Stimulated activated CD8-positive, alpha-beta memory T cell treated with anti-CD3 and anti-CD28 coated beads, Interleukin-2, amount 100 ng/mL, for 48 hours (primary cell): ENCODE results near the gene PDE6D.
"Not testable (repeated sequence)": the region's sequence is repeated elsewhere in the genome, so short reads cannot be mapped to it uniquely, and the experiment has no call there.

ENCODE experiments used
- DNase-seq, 2 donors: peaks; one replicate each; pipeline ENCODE4 v3.0.0-alpha.2; 2020; ENCODE audit warnings: low read depth in 2 of 2

The PDE6D gene

GRCh38 chr2:231718799-231719198 lies 62.3 kb downstream of the PDE6D start:
- no peak for DNase-seq

GRCh38 chr2:231717281-231718171 lies 63.6 kb downstream of the PDE6D start:
- no peak for DNase-seq

GRCh38 chr2:231716666-231717280 lies 64.3 kb downstream of the PDE6D start:
- DNase-seq, result no peak

- DNase-seq, result no peak
Observed at GRCh38 chr2:231715988-231716616, 65.0 kb downstream of the PDE6D start.

GRCh38 chr2:231715499-231715837 lies 65.6 kb downstream of the PDE6D start:
- DNase-seq, result no peak

GRCh38 chr2:231714639-231715498 lies 66.2 kb downstream of the PDE6D start:
- peak; percentile 79 to 81 for DNase-seq

- peak; percentile 79 to 88 for DNase-seq
Observed at GRCh38 chr2:231713730-231714638, 67.1 kb downstream of the PDE6D start.

- not testable (repeated sequence) for DNase-seq
Observed at GRCh38 chr2:231713406-231713729, 67.7 kb downstream of the PDE6D start.

GRCh38 chr2:231712451-231713021 lies 68.5 kb downstream of the PDE6D start:
- peak in 1 of 2 donors; percentile 40 for DNase-seq

GRCh38 chr2:231711677-231712450 lies 69.2 kb downstream of the PDE6D start:
- DNase-seq, result no peak

- DNase-seq, result no peak
Observed at GRCh38 chr2:231710799-231711676, 70.0 kb downstream of the PDE6D start.

- peak; percentile 74 to 80 for DNase-seq
Observed at GRCh38 chr2:231709981-231710798, 70.9 kb downstream of the PDE6D start.

GRCh38 chr2:231709636-231709980 lies 71.5 kb downstream of the PDE6D start:
- no peak for DNase-seq

GRCh38 chr2:231708773-231709635 lies 72.1 kb downstream of the PDE6D start:
- DNase-seq, result peak; percentile 34 to 36

GRCh38 chr2:231707927-231708772 lies 72.9 kb downstream of the PDE6D start, which contains the start of gene PTMA:
TSS of gene PTMA (plus strand) at chr2:231708525. CDS start at chr2:231708707, 182 bp downstream.
- DNase-seq, result peak; percentile 98

- peak; percentile 23 to 40 for DNase-seq
Observed at GRCh38 chr2:231707625-231707926, 73.5 kb downstream of the PDE6D start.
